Thyroid gland (tissue), 4 donors: ENCODE results near the gene KIRREL3.

Experiments used
- POLR2A ChIP-seq, 2 donors: fragments of 450-650 bp; IDR thresholded peaks; one replicate each; pipeline ENCODE4 v1.6.1; 2017; ENCODE audit warnings: antibody characterized with exemption in 2 of 2, mild to moderate bottlenecking in 2 of 2, moderate library complexity in 1 of 2
- TF ChIP-seq, protein P1 (sequence below), 6 experiments: fragments of 200-600 bp in 3 of 6; fragments of 450-650 bp in 3 of 6; sonication (generic) in 3 of 6; IDR thresholded peaks; one replicate each; pipeline ENCODE4 v1.5.1; 2016 to 2019; ENCODE audit warnings: antibody characterized with exemption in 6 of 6, mild to moderate bottlenecking in 2 of 6, inconsistent platforms in 1 of 6, moderate library complexity in 1 of 6

DNA sequence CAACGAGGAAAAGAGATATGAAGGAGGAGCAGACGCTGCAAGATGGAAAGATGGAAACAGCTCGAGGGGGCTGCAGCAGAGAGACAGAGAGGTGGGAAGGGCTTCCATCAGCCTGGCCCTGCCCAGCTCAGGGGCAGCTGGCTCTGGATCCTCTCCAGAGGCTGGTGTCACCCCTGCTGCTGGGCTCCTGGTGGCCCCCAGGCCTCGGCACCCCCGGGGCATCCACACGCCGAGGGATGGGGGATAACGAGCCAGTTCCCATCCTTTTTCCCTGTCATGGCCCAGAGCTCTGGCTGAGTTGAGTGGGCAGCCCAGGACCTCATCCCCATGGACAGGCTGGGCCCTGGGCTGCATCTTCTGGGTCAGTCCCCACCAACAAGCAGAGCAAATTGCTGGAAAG is 542.8 kb downstream of the KIRREL3 start:
- TF ChIP-seq, protein P1, sequence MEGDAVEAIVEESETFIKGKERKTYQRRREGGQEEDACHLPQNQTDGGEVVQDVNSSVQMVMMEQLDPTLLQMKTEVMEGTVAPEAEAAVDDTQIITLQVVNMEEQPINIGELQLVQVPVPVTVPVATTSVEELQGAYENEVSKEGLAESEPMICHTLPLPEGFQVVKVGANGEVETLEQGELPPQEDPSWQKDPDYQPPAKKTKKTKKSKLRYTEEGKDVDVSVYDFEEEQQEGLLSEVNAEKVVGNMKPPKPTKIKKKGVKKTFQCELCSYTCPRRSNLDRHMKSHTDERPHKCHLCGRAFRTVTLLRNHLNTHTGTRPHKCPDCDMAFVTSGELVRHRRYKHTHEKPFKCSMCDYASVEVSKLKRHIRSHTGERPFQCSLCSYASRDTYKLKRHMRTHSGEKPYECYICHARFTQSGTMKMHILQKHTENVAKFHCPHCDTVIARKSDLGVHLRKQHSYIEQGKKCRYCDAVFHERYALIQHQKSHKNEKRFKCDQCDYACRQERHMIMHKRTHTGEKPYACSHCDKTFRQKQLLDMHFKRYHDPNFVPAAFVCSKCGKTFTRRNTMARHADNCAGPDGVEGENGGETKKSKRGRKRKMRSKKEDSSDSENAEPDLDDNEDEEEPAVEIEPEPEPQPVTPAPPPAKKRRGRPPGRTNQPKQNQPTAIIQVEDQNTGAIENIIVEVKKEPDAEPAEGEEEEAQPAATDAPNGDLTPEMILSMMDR (IDR thresholded peaks at IDR 0.05), result no peak
- no peak for TF ChIP-seq POLR2A (IDR thresholded peaks at IDR 0.05)
